Activated CD8-positive, alpha-beta memory T cell treated with anti-CD3 and anti-CD28 coated beads, Interleukin-2, amount 50 U/mL, for 1 hour (primary cell): ENCODE results near the gene ALDH1A3.

Experiments used
- DNase-seq: peaks from one replicate; pipeline ENCODE4 v3.0.0-alpha.2; 2020; ENCODE audit errors: extremely low read depth

The ALDH1A3 gene

DNA sequence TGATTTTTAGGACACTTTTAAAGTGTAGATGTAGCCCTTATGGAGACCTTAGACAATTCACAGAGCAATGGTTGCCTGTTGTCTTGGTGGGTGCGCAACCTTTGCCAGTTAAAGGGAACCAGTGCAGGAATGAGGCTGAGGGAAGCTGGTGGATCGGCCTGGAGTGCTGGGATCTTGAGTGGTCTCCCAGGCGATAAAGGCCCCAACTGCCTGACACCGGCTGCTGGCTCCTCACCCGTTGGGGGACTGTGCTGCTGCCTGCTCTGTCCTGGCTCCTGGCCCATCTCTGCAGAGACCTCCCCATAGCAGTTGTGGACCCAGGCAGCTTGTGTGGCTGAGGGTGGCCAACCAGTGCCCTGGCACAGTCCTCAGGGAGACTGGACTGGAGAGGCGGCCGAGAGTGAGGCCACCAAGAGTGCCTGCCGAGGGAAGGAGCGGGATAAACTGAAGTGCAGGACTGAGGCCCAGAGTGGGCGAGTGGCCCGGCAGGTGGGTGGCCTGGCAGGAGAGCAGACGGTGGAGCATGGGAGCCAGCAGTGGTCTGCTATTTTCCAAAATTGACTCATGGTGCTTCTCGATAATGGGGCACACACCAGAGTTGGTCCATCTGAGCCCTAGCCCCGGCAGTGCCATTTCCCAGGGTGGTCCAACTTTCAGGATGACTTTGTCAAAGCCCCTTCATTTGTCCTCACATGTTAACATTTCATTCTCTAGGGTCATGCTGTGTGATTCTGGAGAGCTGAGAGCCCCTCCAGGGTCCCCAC is 2.1 kb downstream of the ALDH1A3 start:
- DNase-seq = no peak

DNA sequence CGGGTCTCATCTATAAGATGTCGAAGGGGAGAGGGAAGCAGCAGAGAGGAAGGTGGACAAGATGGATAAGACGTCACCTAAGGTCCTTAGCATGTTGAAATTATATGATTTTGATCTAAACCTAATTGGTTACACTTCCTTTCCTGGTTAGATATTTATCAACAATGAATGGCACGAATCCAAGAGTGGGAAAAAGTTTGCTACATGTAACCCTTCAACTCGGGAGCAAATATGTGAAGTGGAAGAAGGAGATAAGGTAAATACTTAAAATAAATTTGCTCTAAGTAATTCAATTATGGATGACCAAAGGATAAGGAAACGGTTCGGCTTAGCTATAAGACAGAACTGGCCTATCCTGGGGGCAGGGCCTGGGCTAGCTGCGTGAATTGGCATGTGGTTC is 5.5 kb downstream of the ALDH1A3 start:
- DNase-seq = no peak

DNA sequence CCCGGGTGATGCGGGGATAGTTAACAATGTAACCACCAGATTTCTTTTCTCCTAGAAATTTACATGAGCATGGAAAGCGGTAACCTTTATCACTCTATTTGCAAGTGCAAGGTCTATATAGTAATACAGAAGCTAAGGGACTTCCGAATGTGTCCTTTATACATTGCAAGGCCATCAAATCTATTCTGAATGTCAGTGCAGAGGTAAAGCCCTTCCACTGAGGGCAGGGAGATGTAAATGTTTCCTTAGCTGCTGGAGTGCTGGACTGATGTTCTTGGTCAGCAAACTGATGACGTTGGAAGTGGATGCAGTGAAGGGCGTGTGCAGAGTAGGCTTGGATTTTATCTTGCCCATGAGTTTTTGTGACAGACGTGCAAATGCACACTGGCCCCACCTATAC is 6.2 kb downstream of the ALDH1A3 start:
- no peak for DNase-seq

DNA sequence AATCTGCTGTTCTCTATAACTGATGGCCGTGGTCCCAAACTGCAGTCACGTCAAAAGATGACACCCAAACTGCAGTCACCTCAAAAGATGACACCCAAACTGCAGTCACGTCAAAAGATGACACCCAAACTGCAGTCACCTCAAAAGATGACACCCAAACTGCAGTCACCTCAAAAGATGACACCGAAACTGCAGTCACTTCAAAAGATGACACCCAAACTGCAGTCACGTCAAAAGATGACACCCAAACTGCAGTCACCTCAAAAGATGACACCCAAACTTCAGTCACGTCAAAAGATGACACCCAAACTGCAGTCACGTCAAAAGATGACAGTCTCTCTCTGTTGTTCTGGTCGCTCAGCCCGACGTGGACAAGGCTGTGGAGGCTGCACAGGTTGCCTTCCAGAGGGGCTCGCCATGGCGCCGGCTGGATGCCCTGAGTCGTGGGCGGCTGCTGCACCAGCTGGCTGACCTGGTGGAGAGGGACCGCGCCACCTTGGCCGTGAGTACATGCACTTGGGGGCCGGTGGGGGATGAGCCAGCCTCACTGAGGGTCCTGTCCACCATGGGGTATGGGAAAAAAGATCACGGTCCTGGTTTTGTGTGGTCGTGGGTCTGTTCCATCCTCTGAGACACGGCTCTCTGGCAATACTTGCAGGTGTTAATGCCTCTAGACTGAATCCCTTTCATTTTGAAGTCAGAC is 7.7 kb downstream of the ALDH1A3 start:
- DNase-seq = no peak

DNA sequence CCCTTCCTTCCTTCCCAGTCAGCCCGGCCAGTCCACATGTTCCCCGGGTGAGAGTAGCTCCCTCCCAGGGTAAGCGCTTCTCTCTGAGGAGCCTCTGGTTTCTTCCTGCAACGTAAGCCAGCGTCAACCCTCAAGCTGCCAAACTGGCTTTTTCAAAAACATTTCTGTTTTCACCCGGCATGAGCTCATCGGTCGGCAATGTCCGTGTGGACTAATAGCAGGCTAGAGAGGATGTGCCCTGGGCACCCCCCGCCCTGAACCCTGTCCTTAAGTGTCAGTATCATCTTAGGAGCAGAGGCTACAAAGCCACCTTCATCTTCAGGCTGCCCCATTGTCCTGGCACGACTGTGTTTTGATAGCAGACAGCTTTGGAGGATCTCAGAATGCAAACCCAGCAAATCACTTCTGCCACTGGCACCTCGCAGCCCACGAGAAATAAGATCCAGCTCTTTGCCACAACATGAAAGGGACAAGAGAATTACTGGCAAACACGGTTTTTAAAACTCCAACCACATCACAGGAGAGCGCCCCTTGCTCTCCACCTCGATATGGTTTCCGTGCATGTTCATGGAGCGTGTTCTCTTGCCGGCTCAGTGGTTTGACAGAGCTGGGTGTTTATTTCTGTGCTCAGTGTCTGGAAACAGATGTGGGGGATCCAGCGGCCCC is 9.9 kb downstream of the ALDH1A3 start:
- DNase-seq = no peak

DNA sequence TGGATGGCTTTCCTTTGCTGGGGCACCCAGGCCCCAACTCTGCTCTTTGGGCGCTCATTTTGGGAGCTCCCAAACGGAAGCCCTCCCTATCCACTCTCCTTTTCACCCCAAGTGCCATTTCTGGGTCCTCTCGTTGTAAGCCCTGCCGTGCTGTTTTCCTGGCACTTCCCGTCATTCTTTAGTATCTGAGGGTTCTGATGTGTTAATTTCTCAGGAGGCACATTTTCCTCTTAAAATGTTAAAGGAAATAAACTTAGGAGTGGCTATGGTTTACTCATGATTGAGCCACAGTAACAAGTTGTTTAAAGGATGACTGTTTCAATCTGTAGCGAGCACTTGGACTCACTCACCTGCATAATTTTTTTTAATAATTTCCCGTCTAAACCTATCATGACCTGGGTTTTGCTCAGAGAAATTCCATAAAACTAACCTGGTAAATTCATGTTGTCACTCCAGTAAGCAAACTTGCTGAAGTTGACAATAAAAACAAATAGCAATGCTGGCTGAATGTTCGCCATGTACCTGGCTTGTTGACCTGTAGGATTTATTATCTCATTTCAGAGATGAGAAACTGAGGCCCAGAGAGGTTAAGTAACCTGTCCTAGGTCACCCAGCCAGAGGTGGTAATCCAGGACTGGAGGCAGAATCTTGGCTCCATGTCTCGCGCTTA is 10.6 kb downstream of the ALDH1A3 start:
- DNase-seq = no peak

DNA sequence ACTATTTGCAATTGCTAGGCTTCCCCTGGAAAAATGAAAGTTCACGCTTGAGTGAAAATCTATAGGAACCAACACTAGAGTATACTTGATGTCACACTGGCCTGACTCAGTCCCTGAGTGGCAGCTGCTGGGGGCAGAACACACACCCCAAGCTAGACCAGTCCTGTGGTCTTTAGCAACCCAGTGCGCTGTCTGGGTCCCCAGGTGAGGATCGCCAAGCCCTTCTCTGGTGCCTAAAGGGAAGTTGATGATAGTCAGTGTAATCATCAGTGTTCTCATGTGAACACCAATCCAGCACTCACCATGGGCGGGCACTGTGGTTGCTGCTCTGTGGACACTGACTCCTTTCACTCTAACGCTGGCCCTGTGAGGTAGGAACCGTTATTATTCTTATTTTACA is 11.2 kb downstream of the ALDH1A3 start:
- no peak for DNase-seq

DNA sequence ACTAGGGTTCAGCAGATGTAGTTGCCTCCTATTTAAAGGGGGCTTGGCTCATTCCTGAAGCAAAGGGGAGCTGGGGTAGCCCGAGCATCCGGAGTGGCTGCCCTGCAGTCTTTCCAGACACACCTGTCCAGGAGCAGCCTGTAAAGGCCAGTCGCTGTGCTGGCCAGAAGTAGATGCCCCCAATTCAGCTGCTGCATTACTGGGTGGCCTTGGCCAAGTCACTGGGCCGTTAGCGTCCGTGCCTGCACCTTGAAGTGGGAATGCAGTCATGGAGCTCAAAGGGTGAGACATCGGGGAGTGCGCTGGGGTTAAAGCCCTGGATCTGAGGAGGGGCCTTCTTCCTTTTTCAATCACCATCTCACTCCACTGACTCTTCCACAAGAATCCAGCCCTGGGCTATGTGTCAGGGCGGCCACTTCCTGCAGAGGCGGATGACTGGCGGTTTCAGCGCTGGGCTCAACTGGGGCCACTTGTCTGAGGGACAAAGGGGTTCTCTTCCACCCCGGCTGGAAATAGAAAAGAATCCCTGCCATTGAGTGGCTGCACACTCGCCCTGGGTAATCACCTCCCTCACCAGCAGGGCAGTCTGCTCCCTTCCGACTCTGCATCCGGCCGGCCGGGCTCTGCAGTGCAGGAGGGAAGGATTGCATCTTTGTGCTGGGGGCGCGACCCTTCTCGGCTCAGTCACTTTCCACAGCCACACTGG is 11.8 kb downstream of the ALDH1A3 start:
- no peak for DNase-seq

DNA sequence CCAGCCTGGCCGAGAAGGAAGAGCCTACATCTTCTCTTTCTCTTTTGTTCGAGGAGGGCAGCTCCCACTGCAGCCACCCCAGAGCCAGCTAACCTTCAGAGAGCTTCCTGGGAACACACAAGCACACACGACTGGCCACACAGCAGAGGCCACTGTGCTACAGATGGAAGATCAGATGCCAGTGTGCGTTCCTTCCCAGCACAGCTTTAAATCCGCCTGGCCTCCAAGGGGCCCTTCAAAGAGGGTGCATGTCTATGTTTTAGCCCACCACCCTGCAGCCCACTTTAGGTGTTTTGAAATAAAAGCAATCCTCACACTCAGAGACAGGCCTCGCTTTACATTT is 12.4 kb downstream of the ALDH1A3 start:
- DNase-seq = no peak

DNA sequence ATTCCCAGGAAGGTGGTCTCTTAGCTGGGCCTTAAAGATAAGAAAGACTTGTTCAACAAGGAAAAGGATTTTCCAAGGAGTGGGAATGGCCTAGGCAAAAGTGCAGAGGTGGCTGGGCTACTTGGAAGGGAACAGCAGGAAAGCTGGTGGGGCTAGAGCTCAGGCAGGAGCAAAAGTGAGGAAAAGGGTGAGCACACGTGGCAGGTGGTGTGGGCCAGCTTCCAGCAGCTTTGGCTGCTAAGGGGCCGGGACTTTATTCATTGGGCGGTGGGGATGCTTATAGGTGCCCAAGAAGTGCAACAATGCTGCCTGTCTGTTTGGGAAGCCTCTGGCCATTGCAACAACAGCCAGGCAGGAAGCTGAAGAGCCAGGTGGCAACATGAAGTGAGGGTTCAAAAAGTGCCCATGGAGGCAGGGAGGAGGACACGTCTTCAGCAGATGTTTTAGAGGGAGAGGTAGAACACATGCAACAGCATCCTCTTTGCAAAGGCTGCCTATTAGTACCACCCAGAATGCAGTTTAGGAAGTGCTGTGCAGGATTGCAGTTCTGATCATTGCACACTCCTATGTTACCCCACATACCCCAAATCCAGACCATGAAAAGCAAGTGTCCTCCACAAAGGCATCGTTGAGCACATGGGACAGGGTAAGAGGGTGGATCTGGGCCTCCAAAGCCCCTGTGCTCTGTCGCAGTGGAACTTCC is 13.8 kb downstream of the ALDH1A3 start:
- DNase-seq = no peak

DNA sequence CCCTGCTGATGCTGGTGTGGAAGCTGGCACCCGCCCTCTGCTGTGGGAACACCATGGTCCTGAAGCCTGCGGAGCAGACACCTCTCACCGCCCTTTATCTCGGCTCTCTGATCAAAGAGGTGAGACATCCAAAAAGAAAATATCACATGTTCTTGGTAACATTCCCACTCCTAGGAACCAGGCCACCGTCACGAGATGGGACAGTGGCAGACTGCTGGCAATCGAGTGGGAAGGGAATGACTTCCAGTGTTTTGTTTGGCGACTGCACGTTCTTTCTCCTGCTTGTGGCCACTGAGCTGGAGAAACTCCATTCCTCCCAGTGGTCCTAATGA is 14.3 kb downstream of the ALDH1A3 start:
- no peak for DNase-seq

DNA sequence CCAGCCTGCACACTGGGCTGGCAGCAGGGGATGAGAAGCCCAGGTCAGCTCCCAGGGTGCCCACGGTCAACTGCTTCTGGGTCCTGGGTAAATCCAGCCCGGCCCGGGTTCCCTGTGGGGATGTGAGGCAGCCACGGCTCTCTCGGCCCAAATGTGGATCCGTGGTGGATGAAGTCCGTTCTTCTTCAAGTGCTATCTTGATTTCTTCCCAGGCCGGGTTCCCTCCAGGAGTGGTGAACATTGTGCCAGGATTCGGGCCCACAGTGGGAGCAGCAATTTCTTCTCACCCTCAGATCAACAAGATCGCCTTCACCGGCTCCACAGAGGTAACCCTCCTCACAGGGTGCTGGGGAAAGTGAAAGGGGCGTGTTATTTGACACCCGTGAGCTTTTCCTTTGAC is 16.1 kb downstream of the ALDH1A3 start:
- DNase-seq = no peak

DNA sequence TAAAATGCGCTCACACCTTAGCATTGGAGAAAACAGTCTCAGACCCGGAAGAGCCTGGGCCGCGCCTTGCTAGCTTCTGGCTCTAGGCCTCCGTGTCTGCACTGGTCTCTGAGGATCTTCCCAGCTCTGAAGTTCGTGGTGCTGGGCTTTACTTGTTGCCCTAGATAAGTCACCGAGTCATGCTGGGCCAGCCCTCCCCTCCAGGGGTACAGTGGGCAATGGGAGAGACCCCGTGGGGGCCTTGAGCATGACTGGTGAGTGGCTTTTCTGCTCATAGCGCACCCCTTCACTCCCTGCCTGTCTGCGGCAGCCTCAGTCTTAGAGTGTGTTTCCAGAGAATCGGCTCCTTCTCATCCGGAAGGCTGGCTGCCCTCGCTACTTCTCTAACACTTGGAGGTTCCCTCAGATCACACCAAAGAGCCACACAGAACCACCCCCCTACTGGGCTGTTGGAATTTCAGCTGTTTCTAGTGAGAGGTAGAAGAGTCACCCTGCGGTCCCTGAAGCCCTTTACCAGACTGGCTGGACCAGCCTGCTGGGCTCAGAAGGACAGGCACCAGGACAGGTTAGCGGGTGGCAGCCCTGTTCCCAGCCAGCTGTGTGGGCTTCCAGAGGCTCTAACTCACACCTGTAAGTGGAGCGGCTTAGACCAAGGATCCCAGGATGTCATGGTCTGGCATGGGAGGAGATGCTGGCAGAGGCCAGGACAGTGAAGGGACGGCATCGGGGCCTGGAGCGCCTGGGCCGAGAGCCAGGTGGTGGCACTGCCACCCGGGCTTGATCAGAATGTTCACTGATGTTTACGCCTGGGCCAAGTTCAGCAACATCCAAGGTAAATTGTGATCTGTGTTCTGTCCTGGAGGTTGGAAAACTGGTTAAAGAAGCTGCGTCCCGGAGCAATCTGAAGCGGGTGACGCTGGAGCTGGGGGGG is 17.9 kb downstream of the ALDH1A3 start:
- no peak for DNase-seq

DNA sequence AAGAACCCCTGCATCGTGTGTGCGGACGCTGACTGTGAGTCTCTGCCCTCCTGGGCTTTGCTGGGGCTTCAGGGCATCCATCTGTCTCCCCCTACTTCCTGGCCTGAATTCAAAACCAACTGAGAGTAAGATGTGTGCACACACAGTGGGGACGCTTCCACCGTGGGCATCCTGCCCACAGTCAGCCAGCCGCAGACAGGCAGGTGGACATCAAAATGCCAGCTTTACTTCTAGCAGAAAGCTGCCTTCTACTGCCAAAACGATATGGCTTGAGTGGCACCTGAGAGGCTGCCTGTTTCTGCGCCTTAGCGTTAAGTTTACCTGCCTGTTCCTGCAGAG is 18.5 kb downstream of the ALDH1A3 start:
- no peak for DNase-seq

DNA sequence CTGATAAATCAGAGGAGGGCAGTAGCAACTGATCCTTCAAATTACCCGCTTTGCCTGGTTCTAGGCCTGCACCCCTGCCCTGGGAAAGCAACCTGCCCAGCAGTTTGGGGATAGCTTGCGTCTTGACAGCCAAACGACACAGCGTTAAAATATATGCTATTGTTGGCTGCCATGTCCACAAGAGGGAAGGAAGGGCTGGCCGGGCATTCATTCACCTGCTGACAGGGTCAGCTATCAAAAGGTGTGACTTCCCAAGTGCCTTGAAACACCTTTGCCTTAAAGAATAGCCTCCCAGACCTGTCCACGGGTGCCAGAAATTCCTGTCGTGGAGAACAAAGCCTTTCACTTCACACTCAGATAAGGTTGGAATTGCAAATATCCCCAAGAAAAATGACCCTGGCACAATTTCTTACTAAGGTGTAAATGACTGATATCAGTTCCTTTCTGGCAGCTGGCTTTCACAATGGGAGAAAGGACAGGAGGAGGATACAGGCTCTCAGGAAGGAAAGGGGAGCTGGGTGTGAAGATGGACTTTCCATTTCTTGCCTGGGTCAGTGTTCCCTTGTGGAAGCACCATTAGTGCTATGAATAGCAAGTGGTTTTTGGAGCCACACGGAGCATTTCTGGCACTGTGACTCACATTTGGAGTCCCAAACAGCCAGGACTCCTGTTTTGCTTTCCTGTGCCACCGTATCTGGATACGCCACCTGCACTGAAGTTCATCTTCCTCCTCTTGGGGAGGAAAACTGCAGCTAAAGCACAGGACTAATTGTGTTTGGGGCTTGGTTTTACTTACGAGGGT is 19.2 kb downstream of the ALDH1A3 start:
- DNase-seq = no peak

DNA sequence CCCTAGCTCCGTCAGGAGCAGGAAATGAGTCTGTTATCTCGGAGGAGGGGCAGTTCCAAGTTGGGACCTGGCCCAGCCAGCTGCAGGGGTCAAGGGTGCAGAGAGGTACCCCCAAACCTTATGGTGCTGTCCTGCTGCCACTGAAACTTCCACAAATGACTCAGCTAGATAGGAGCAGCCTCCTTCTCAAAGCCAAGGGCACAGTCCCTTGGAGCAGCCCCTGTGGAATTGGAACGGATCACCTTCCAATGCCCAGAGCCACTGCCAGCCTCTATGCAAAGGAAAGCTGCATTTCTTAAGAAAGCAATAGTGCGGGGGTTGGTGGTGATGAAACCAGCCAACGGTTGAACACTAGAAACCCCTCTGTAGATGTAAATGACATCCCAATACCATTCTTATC is 20.0 kb downstream of the ALDH1A3 start:
- DNase-seq = no peak

DNA sequence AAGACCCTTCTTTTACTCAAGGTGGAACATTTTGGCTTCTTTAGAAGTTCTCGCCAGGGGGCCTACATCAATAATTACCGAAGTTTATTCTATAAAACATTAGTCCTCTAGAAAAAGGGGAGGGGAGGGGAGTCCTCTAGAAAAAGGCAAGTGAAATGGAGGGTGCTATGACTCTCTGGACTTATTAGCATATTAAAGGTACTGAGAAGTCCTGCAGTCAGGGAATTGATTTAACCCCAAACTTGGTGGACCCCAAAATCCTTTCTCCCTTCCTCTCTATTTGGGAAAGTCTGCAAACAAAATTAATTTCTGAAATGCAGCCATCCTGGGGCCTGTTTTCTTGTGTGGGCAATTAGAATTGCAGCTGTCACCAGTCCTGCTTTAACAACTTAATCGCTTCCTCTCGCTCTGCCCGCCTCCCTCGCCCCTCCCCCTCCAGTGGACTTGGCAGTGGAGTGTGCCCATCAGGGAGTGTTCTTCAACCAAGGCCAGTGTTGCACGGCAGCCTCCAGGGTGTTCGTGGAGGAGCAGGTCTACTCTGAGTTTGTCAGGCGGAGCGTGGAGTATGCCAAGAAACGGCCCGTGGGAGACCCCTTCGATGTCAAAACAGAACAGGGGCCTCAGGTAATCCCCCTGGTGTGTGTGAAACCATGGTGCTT is 20.6 kb downstream of the ALDH1A3 start:
- no peak for DNase-seq

DNA sequence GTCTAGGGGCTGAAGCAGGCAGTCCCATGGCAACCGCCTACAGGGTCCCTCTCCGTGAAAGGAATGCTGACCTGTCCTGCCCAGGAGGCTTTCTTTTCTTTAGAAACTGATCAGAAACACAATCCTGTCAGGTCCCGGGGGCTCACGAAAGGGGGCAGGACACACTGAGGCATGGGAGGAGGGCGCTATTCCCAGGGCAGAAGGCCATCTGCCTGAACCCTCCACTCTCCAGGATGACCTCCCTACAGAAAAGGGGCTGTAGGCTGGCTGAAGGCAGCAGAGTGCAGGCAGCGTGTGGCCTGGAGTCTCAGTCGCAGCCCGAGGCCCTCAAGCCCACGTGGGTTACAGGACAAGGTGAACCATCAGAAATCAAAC is 21.2 kb downstream of the ALDH1A3 start:
- no peak for DNase-seq

DNA sequence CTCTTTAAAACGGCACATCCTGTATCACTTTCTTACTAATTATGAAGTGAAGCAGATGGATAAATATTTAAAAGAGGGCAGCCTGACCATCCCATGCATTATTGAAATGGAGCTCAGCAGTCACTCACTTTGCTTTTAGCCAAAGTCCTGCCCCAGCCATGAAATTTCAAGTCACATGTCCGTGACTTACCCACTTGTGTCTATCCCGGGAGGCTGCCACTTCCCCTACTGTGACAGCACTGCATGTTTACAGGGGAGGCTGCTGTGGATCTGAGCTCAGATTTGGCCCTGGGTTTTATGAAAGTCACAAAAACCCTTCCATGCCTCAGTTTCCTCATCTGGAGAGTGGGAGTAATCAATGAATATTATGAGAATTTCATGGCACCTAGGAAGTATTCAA is 21.7 kb downstream of the ALDH1A3 start:
- DNase-seq = no peak
